ENCODE data around the gene ANKRD10.

The ANKRD10 gene

DNA sequence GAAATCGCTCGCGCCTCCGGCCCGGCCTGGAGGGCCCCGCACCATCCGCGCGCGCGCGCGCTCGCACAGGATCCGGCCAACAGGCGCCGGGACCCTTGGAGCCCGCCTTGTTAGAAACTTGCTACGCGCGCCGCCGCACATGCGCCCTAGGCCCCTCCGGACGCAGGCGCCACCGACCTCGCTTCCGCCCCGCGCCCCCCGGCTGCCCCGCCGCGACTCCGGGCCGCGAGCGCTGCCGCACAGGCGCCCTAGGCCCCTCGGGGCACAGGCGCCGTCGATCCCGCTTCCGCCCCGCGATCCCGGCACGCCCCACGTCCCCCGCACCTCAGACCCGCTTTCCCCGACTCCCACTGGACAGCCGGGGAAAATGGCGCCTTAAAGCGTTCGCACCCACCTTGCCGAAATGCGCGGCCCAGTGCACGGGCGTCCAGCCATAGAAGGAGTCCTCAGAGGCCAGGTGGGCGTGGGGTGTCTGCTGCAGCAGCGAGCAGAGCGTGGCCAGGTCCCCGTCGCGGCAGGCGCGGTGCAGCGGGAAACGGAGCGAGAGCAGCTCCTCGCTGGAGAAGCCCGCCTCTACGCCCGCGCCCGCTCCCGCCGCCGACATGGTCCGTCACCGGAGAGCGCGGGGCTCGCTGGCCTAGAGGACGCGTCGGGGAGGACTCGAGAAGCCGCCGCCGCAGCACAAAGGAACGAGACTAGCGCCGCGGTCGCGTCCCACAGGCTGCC lies 375 bp downstream of the ANKRD10 start (continued):
- no peak for TF ChIP-seq PRDM1 (tag by site-specific recombination; IDR thresholded peaks at IDR 0.05)
- TF ChIP-seq, protein P1, sequence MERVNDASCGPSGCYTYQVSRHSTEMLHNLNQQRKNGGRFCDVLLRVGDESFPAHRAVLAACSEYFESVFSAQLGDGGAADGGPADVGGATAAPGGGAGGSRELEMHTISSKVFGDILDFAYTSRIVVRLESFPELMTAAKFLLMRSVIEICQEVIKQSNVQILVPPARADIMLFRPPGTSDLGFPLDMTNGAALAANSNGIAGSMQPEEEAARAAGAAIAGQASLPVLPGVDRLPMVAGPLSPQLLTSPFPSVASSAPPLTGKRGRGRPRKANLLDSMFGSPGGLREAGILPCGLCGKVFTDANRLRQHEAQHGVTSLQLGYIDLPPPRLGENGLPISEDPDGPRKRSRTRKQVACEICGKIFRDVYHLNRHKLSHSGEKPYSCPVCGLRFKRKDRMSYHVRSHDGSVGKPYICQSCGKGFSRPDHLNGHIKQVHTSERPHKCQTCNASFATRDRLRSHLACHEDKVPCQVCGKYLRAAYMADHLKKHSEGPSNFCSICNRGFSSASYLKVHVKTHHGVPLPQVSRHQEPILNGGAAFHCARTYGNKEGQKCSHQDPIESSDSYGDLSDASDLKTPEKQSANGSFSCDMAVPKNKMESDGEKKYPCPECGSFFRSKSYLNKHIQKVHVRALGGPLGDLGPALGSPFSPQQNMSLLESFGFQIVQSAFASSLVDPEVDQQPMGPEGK (tag by site-specific recombination; IDR thresholded peaks at IDR 0.05) = 0 out of 2 replicates have a peak, but pooled peaks have one; percentile 9
- peak; percentile 68; the same call in 1 of the 2 replicates for TF ChIP-seq ZSCAN5A (tag by site-specific recombination; IDR thresholded peaks at IDR 0.05)
- TF ChIP-seq IKZF3 (tag by site-specific recombination; IDR thresholded peaks at IDR 0.05) = 0 out of 2 replicates have a peak, but pooled peaks have one; percentile 45
- TF ChIP-seq, protein P2, sequence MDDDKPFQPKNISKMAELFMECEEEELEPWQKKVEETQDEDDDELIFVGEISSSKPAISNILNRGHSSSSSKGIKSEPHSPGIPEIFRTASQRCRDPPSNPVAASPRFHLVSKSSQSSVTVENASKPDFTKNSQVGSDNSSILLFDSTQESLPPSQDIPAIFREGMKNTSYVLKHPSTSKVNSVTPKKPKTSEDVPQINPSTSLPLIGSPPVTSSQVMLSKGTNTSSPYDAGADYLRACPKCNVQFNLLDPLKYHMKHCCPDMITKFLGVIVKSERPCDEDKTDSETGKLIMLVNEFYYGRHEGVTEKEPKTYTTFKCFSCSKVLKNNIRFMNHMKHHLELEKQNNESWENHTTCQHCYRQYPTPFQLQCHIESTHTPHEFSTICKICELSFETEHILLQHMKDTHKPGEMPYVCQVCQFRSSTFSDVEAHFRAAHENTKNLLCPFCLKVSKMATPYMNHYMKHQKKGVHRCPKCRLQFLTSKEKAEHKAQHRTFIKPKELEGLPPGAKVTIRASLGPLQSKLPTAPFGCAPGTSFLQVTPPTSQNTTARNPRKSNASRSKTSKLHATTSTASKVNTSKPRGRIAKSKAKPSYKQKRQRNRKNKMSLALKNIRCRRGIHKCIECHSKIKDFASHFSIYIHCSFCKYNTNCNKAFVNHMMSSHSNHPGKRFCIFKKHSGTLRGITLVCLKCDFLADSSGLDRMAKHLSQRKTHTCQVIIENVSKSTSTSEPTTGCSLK (tag by site-specific recombination; IDR thresholded peaks at IDR 0.05) = no peak
- no peak for TF ChIP-seq ZBTB48 (tag by site-specific recombination; IDR thresholded peaks at IDR 0.05)
- TF ChIP-seq ZNF76 (tag by site-specific recombination; IDR thresholded peaks at IDR 0.05; ENCODE audit: borderline replicate concordance, low read depth) = peak; percentile 93
- TF ChIP-seq ZNF335 (tag by site-specific recombination; conservative IDR thresholded peaks at IDR 0.05) = peak; percentile 70
- no peak for TF ChIP-seq ZNF830 (tag by site-specific recombination; IDR thresholded peaks at IDR 0.05; ENCODE audit: low read depth)
- TF ChIP-seq ZNF239 (tag by site-specific recombination; IDR thresholded peaks at IDR 0.05) = no peak
- TF ChIP-seq ZNF146 (tag by site-specific recombination; IDR thresholded peaks at IDR 0.05) = peak; percentile 3; the same call in 1 of the 2 replicates
- no peak for TF ChIP-seq ZNF521 (tag by site-specific recombination; IDR thresholded peaks at IDR 0.05)
- TF ChIP-seq, protein P3, sequence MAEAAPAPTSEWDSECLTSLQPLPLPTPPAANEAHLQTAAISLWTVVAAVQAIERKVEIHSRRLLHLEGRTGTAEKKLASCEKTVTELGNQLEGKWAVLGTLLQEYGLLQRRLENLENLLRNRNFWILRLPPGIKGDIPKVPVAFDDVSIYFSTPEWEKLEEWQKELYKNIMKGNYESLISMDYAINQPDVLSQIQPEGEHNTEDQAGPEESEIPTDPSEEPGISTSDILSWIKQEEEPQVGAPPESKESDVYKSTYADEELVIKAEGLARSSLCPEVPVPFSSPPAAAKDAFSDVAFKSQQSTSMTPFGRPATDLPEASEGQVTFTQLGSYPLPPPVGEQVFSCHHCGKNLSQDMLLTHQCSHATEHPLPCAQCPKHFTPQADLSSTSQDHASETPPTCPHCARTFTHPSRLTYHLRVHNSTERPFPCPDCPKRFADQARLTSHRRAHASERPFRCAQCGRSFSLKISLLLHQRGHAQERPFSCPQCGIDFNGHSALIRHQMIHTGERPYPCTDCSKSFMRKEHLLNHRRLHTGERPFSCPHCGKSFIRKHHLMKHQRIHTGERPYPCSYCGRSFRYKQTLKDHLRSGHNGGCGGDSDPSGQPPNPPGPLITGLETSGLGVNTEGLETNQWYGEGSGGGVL (tag by site-specific recombination; IDR thresholded peaks at IDR 0.05) = no peak
- no peak for TF ChIP-seq ZNF174 (tag by site-specific recombination; IDR thresholded peaks at IDR 0.05)
- TF ChIP-seq ZNF138 (tag by site-specific recombination; IDR thresholded peaks at IDR 0.05; ENCODE audit: borderline replicate concordance) = no peak
- TF ChIP-seq MEIS1 (CRISPR knock-in tag; IDR thresholded peaks at IDR 0.05; ENCODE audit: borderline replicate concordance) = no peak
- no peak for TF ChIP-seq ZNF548 (tag by site-specific recombination; IDR thresholded peaks at IDR 0.05)
- peak; percentile 44; the same call in 1 of the 2 replicates for TF ChIP-seq ZBTB44 (tag by site-specific recombination; IDR thresholded peaks at IDR 0.05)
- no peak for TF ChIP-seq ZNF157 (tag by site-specific recombination; IDR thresholded peaks at IDR 0.05)
- TF ChIP-seq EGR2 (tag by site-specific recombination; IDR thresholded peaks at IDR 0.05; ENCODE audit: low read depth) = peak; percentile 61
- TF ChIP-seq ZNF518A (tag by site-specific recombination; conservative IDR thresholded peaks at IDR 0.05; ENCODE audit: low read depth) = no peak
- TF ChIP-seq ZNF10 (tag by site-specific recombination; IDR thresholded peaks at IDR 0.05) = no peak
- TF ChIP-seq KLF16 (tag by site-specific recombination; IDR thresholded peaks at IDR 0.05) = no peak
- TF ChIP-seq ZBTB21 (tag by site-specific recombination; IDR thresholded peaks at IDR 0.05) = no peak
- TF ChIP-seq ZNF175 (tag by site-specific recombination; IDR thresholded peaks at IDR 0.05) = no peak

Data from HEK293 (cell line).